DOHH2 (cell line): ENCODE data around the gene MLXIPL.

Source experiments
- H3F3A ChIP-seq: fragments of 200-600 bp; sonication (generic), shearing (Covaris generic); 2 replicates; pipeline ENCODE4 v1.6.0; 2016; ENCODE audit warnings: antibody characterized with exemption, mild to moderate bottlenecking; ENCODE audit not compliant: control insufficient read depth, insufficient read depth
- H3K27ac ChIP-seq: fragments of 200-600 bp; sonication (generic); 2 replicates; pipeline ENCODE4 v1.5.1; 2014; ENCODE audit warnings: low read depth, mild to moderate bottlenecking, low read length, moderate library complexity
- H3K27me3 ChIP-seq: fragments of 200-600 bp; sonication (generic); 2 replicates; pipeline ENCODE4 v1.6.1; 2014; ENCODE audit warnings: mild to moderate bottlenecking, low read length, mixed read lengths; ENCODE audit not compliant: control insufficient read depth
- H3K36me3 ChIP-seq: fragments of 200-600 bp; sonication (generic); 2 replicates; pipeline ENCODE4 v1.6.1; 2014; ENCODE audit warnings: mild to moderate bottlenecking, low read length, moderate library complexity, mixed read lengths; ENCODE audit not compliant: control insufficient read depth
- H3K4me1 ChIP-seq: fragments of 200-600 bp; sonication (generic); 2 replicates; pipeline ENCODE4 v1.6.1; 2014; ENCODE audit warnings: mild to moderate bottlenecking, low read length, mixed read lengths; ENCODE audit not compliant: control insufficient read depth
- H3K4me2 ChIP-seq: fragments of 200-600 bp; sonication (generic); 2 replicates; pipeline ENCODE4 v1.6.0; 2014; ENCODE audit warnings: mild to moderate bottlenecking, low read length, moderate library complexity
- H3K4me3 ChIP-seq: fragments of 200-600 bp; sonication (generic); 2 replicates; pipeline ENCODE4 v1.5.1; 2014; ENCODE audit warnings: mild to moderate bottlenecking, low read length, mixed read lengths
- H3K79me2 ChIP-seq: fragments of 200-600 bp; sonication (generic); 2 replicates; pipeline ENCODE4 v1.6.1; 2014; ENCODE audit warnings: mild to moderate bottlenecking, low read length, mixed read lengths; ENCODE audit not compliant: control insufficient read depth
- H3K9me2 ChIP-seq: fragments of 200-600 bp; sonication (generic); replicated peaks from 2 replicates; pipeline ENCODE4 v1.6.1; 2014; ENCODE audit warnings: mild to moderate bottlenecking, low read length, mixed read lengths; ENCODE audit not compliant: control insufficient read depth
- H3K9me3 ChIP-seq: fragments of 200-600 bp; sonication (generic); 2 replicates; pipeline ENCODE4 v1.6.1; 2014; ENCODE audit warnings: antibody characterized with exemption, low read length, mixed read lengths; ENCODE audit not compliant: control insufficient read depth, insufficient read depth
- H4K20me1 ChIP-seq: fragments of 200-600 bp; sonication (generic); 2 replicates; pipeline ENCODE4 v1.6.0; 2014; ENCODE audit warnings: low read depth, mild to moderate bottlenecking, antibody characterized with exemption, low read length, moderate library complexity; ENCODE audit not compliant: control insufficient read depth, insufficient read depth
- CTCF ChIP-seq: fragments of 200-600 bp; sonication (generic); IDR thresholded peaks from one replicate; pipeline ENCODE4 v1.5.1; 2014; ENCODE audit warnings: antibody characterized with exemption, mild to moderate bottlenecking, low read depth, low read length; ENCODE audit not compliant: poor library complexity, severe bottlenecking
- EZH2phosphoT487 ChIP-seq: fragments of 200-600 bp; sonication (generic); IDR thresholded peaks from 2 replicates; pipeline ENCODE4 v1.6.1; 2017; ENCODE audit warnings: borderline replicate concordance, mild to moderate bottlenecking, antibody characterized with exemption, low read length, moderate library complexity, mixed read lengths

The MLXIPL gene

GRCh38 chr7:73623798-73624668 lies at the start of gene MLXIPL:
MLXIPL (minus strand) TSS chr7:73624522; CDS start chr7:73624492, 30 bp downstream.
- Histone ChIP-seq H3K4me2 (no peak within 1 kb of the TSS), H3K79me2 (no peaks in the 10 kb centered on the region), H3K4me3 (no peak within 1 kb of the TSS), H3K9me2 (no peaks in the 10 kb centered on the region), H3K27ac (no peak within 1 kb of the TSS), H3K36me3 (no peaks in the 10 kb centered on the region), H3K4me1 (no peaks in the 10 kb centered on the region), H3F3A (no peaks in the 10 kb centered on the region), H3K9me3 (no peaks in the 10 kb centered on the region), H3K27me3 (peaks cover 27% of the 10 kb centered on the region), H4K20me1 (no peaks in the 10 kb centered on the region)
- TF ChIP-seq EZH2phosphoT487 = no peak
- no peak for TF ChIP-seq CTCF

DNA sequence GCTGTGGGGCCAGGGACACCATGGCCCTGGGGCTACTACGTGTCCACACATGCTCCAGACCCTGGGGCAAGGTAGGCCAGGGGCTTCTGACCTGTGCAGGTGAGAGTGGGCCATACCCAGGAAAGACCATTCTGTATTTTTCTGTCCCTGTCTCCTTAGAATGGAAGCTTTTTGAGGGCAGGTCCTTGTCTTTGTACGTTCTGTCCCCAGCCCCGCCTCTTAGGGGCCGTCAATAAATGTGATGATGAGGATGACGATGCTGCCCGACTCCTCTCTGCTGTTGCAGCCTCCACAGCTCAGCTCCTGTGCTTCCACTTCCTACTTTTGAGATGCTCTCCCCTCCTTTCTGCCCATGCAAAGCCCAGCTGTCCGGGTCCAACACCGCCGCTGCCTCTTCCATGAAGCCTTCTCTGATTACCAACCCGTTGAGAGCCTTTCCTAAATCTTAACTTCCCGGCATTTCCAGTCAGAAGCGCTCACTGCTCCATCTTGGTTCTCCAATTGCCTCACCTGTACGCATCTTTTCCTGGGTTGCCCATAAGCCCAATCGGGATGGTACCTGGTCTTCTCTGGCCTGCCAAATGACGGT lies 47.6 kb upstream of the MLXIPL start:
- no peaks in the 10 kb centered on the region for H3K36me3 ChIP-seq
- peaks cover 15% of the 10 kb centered on the region for H3K4me1 ChIP-seq
- no peak overlapping the region for H3K4me2 ChIP-seq
- H3F3A ChIP-seq = peaks cover 11% of the 10 kb centered on the region
- no peak overlapping the region for H3K4me3 ChIP-seq
- no peak overlapping the region for H3K27ac ChIP-seq
- TF ChIP-seq EZH2phosphoT487 (no peak), CTCF (no peak)
- peaks cover 6% of the 10 kb centered on the region; the same call in 1 of the 2 replicates for H4K20me1 ChIP-seq
- no peaks in the 10 kb centered on the region for H3K9me3 ChIP-seq
- no peaks in the 10 kb centered on the region for H3K9me2 ChIP-seq
- H3K79me2 ChIP-seq = no peaks in the 10 kb centered on the region
- no peaks in the 10 kb centered on the region for H3K27me3 ChIP-seq

DNA sequence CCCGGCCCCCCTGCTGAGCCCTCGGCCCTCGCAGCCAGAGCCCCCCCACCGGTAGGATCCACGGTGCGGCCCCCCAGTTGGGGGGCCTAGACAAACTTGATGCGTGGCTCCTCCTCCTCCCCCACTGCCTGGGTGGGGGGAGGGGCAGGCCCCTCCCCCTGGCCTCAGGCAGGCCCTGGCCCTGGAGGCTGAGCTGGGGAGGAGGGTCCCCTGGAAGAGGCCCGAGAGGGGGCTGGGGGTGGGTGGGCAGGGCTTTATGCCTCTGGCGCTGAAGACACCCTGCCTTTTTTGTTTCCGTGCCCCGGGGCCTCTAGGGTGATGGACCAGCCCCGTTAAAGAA lies 47.0 kb upstream of the MLXIPL start:
- Histone ChIP-seq H3K36me3 (no peaks in the 10 kb centered on the region), H3K9me3 (no peaks in the 10 kb centered on the region), H3K27me3 (no peaks in the 10 kb centered on the region), H4K20me1 (peaks cover 6% of the 10 kb centered on the region; the same call in 1 of the 2 replicates), H3K27ac (no peak overlapping the region), H3F3A (peaks cover 11% of the 10 kb centered on the region), H3K9me2 (no peaks in the 10 kb centered on the region), H3K4me1 (peaks cover 15% of the 10 kb centered on the region), H3K4me2 (no peak overlapping the region), H3K79me2 (no peaks in the 10 kb centered on the region), H3K4me3 (no peak overlapping the region)
- TF ChIP-seq EZH2phosphoT487 (no peak), CTCF (no peak)
